ENCODE results near the gene MAP4K5. TPM values are rescaled to one million over a fixed set of nuclear protein-coding genes. Genes with fewer than 3 reads are reported as not detected.

Gene MAP4K5
- total and polyA plus RNA-seq, 9 donors, result 32.4 to 202 (median 63.8) TPM

DNA sequence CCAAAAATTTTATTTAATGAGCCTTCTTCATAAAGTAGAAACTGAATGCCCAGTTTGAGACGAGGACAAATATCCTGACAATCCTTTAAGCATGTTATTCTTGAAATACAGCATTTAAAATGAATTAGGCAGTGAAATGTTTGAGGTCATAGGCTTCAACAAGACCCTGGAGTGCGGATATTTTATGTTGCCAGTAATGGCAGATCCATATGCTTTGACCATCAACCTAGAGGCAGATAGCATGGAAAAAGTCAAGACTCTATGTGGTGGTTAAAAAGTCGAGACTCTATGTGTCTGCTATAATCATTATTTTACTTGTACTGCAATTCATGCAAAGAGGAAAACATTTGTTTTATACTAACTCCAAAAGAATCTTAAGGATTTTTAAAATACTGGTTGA lies 2.0 kb upstream of the MAP4K5 start:
- no peaks in the 10 kb centered on the region for H3K36me3 ChIP-seq
- TF ChIP-seq, protein P1, sequence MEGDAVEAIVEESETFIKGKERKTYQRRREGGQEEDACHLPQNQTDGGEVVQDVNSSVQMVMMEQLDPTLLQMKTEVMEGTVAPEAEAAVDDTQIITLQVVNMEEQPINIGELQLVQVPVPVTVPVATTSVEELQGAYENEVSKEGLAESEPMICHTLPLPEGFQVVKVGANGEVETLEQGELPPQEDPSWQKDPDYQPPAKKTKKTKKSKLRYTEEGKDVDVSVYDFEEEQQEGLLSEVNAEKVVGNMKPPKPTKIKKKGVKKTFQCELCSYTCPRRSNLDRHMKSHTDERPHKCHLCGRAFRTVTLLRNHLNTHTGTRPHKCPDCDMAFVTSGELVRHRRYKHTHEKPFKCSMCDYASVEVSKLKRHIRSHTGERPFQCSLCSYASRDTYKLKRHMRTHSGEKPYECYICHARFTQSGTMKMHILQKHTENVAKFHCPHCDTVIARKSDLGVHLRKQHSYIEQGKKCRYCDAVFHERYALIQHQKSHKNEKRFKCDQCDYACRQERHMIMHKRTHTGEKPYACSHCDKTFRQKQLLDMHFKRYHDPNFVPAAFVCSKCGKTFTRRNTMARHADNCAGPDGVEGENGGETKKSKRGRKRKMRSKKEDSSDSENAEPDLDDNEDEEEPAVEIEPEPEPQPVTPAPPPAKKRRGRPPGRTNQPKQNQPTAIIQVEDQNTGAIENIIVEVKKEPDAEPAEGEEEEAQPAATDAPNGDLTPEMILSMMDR (IDR thresholded peaks at IDR 0.05), result no peak
- TF ChIP-seq EP300 (IDR thresholded peaks at IDR 0.05), result no peak
- no peak for TF ChIP-seq POLR2A (IDR thresholded peaks at IDR 0.05)
- H3K27ac ChIP-seq, result no peak overlapping the region
- no peak for DNase-seq
- 81 to 87% (median 84%) methylated on average over 3 of the region's 3 CpGs for WGBS, 3 donors
- intact Hi-C loops (cut with DNase I), result loop anchor here in 1 of 4 donors (5.0 to 10.0 kb wide), 2 partner anchors 140 to 192 kb away; partner anchors contain the start of gene CDKL1
- no peaks in the 10 kb centered on the region for H3K9me3 ChIP-seq
- no peak overlapping the region for H3K4me3 ChIP-seq
- no peaks in the 10 kb centered on the region for H3K27me3 ChIP-seq
- peaks cover 9% of the 10 kb centered on the region for H3K4me1 ChIP-seq (ENCODE audit: insufficient read depth)

DNA sequence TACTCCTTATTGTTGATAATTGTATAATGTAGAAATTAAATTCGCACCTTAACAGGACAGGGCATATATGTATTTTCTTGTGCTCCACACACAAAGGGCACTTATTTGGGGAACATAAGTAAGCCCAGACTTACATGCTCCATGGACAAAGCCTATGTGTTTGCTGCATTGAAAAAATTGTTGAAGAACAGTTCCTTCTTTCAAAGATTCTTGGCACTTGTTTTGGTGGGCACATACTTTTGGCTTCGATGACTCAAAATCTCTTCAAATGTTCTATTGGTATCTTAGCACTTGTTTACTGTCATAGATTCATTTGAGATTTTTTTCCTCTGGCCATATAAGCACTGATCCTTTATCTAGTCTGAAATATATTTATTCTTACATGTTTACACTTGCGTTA lies 1.4 kb upstream of the MAP4K5 start:
- DNase-seq, result no peak
- Histone ChIP-seq H3K27me3 (no peaks in the 10 kb centered on the region), H3K36me3 (no peaks in the 10 kb centered on the region), H3K4me1 (ENCODE audit: insufficient read depth) (peaks cover 11% of the 10 kb centered on the region), H3K4me3 (no peak overlapping the region), H3K9me3 (no peaks in the 10 kb centered on the region), H3K27ac (no peak overlapping the region)
- WGBS, 3 donors, result 67 to 88% (median 78%) methylated on average over 3 of the region's 3 CpGs
- TF ChIP-seq EP300 (IDR thresholded peaks at IDR 0.05) (no peak), POLR2A (IDR thresholded peaks at IDR 0.05) (no peak)
- TF ChIP-seq, protein P1 (IDR thresholded peaks at IDR 0.05), result no peak
- intact Hi-C loops (cut with DNase I), result loop anchor here (2.0 to 10.0 kb wide), 4 partner anchors 139 to 215 kb away; partner anchors contain the start of gene CDKL1 (in 1 of the 4)

DNA sequence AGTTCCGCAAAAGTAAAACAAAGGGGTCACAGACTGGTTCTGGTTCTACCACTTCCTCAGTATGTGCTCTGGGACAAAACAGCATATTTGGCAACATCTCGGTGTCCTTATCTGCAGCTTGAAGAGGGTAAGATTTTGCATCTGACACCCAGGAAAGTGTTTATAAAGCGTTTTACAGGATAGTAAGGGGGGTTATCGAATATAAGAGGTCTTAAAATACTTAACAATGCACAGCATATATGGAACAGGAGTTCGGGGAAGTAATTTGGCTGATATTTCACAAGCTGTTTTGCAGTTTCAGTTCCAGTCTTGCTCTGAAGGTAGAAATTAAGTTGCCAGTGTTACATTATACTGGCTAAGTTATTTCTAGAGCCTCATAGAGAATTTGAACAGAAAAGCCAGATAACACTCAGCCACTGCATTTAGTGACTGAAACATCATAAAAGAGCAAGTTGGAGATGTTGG lies 904 bp upstream of the MAP4K5 start:
- 45 to 55% (median 50%) methylated on average over 5 of the region's 5 CpGs for WGBS, 3 donors
- Histone ChIP-seq H3K27me3 (no peaks in the 10 kb centered on the region), H3K4me1 (ENCODE audit: insufficient read depth) (peaks cover 11% of the 10 kb centered on the region), H3K9me3 (no peaks in the 10 kb centered on the region), H3K36me3 (no peaks in the 10 kb centered on the region), H3K4me3 (no peak overlapping the region), H3K27ac (no peak overlapping the region)
- intact Hi-C loops (cut with DNase I), result loop anchor here (2.0 to 10.0 kb wide), 4 partner anchors 138 to 214 kb away; partner anchors contain the start of gene CDKL1 (in 1 of the 4)
- DNase-seq, result no peak
- TF ChIP-seq POLR2A (IDR thresholded peaks at IDR 0.05) (no peak), EP300 (IDR thresholded peaks at IDR 0.05) (no peak)
- TF ChIP-seq, protein P1 (IDR thresholded peaks at IDR 0.05), result no peak

DNA sequence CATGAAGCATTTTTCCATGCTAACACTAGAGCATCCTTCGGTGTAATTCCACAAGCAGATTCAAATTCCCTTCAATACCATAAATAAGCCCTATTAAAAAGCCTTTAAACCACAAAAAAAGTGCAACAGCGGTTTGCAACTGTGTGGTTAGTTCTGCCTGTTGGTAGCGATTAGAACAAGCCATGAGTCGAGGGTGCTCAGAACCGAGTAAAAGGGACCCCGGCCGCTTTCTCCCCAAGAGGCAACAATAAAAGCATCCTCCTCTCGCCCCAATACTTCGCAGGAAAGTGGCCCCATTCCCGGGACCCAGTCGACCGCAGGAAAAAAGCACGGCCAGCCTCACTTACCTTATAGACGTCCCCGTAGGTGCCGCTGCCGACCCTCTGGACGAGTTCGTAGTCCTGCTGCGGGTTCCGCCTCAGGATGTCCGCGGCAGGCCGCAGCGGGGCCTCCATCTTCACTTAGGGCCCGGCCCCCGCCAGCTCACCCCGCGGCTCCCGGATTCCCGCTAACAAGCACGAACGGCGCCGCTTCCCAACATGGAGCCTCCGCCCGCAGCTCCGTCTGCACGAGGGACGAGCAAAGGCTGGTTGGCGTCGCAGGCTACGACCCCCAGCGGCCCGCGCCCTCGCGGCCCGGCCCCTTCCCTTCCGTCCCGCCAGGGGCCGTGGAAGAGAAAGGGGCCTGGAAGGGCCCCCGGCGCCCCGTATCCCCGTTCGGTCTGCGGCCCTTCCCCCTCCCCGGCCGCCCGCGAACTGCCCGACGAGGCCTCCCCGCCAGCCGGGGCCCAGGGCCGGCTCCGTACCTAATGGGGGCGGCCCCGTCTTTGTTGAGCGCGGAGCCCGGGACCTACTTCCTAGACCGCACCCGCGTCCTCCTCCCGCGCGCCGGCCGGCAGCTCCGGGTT lies 521 bp downstream of the MAP4K5 start:
- no peaks in the 10 kb centered on the region for H3K27me3 ChIP-seq
- DNase-seq, result peak; percentile 54 to 77 (median 62)
- peak overlapping the region; percentile 93 to 97 for H3K27ac ChIP-seq
- H3K9me3 ChIP-seq, result no peaks in the 10 kb centered on the region
- WGBS, 3 donors, result 0 to 1% (median 1%) methylated on average over 38 to 82 of the region's 82 CpGs
- intact Hi-C loops (cut with DNase I), result loop anchor here (2.0 to 10.0 kb wide), 4 partner anchors 137 to 213 kb away; partner anchors contain the start of gene CDKL1 (in 1 of the 4)
- no peaks in the 10 kb centered on the region for H3K36me3 ChIP-seq
- TF ChIP-seq, protein P1 (IDR thresholded peaks at IDR 0.05), result no peak
- TF ChIP-seq POLR2A (IDR thresholded peaks at IDR 0.05) (no peak), EP300 (IDR thresholded peaks at IDR 0.05) (no peak)
- H3K4me1 ChIP-seq (ENCODE audit: insufficient read depth), result peaks cover 11% of the 10 kb centered on the region
- peak overlapping the region; percentile 85 for H3K4me3 ChIP-seq

All from ovary (tissue), 9 donors.